Embryonic facial prominence (tissue), 1 donor: ENCODE results near the gene SLC44A5.
"Not testable (repeated sequence)": the region's sequence is repeated elsewhere in the genome, so short reads cannot be mapped to it uniquely, and the experiment has no call there.

Experiments
- DNase-seq: peaks from one replicate; pipeline ENCODE4 v3.0.0-alpha.2; 2016; ENCODE audit errors: extremely low spot score

The SLC44A5 gene

DNA sequence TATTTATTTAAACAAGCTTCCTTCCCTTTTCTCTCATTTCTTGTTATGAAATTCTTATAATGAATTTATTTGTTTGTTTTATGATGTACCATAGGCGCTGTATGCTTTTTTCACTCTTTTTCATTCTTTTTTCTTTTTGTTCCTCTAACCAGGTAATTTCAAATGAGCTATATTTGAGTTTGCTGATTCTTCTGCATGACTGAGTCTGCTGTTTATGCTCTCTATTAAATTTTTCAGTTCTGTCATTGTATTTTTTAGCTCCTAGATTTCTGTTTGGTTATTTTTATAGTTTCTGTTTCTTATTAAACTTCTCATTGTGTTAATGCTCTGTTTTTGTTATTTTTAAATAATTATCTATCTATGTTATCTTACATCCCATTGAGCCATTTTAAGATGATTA is 244.3 kb downstream of the SLC44A5 start:
- no peak for DNase-seq

GRCh38 chr1:75361260-75361659 is 249.7 kb downstream of the SLC44A5 start:
- no peak for DNase-seq

DNA sequence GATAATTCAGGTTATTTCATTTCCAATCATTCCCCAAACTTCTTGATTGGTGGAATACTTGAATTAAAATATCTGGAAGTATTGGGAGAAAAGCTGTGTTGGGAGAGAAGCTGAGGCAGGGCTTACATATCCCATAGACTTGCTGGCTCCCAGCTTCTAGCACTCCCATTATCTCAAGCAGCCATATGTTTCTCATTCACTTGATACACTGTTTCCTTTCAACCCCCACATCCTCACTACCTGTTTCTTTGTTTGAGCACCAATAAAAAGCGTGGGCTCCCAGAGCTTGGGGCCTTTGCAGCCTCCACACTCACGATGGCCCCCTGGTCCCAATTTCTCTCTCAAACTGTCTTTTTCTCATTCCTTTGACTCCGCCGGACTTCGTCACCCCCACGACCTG is 256.6 kb downstream of the SLC44A5 start:
- DNase-seq = not testable (repeated sequence)

GRCh38 chr1:75353051-75353450 is 257.9 kb downstream of the SLC44A5 start:
- DNase-seq = no peak

- DNase-seq = no peak
These were observed 265.2 kb downstream of the SLC44A5 start for GRCh38 chr1:75345538-75346292.

GRCh38 chr1:75342786-75343185 is 268.1 kb downstream of the SLC44A5 start:
- no peak for DNase-seq

DNA sequence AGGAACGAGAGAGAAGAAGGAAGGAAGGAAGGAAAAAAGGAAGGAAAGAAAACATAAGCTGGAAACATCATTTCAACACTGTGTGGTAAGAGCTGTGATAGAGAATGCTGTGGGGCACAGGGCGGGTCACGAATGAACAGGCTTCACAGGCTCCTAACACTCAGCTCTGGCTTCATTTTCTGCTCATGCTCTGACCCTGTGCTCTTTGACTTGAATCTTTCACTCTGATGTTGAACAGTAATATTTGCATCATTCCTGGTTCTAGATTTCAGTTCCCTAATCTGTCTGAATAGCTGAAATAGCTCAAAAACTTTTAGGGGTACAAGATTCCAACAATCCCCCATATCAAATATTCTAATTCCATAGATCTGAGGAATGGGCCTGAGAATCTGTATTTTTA is 269.4 kb downstream of the SLC44A5 start:
- DNase-seq = no peak

DNA sequence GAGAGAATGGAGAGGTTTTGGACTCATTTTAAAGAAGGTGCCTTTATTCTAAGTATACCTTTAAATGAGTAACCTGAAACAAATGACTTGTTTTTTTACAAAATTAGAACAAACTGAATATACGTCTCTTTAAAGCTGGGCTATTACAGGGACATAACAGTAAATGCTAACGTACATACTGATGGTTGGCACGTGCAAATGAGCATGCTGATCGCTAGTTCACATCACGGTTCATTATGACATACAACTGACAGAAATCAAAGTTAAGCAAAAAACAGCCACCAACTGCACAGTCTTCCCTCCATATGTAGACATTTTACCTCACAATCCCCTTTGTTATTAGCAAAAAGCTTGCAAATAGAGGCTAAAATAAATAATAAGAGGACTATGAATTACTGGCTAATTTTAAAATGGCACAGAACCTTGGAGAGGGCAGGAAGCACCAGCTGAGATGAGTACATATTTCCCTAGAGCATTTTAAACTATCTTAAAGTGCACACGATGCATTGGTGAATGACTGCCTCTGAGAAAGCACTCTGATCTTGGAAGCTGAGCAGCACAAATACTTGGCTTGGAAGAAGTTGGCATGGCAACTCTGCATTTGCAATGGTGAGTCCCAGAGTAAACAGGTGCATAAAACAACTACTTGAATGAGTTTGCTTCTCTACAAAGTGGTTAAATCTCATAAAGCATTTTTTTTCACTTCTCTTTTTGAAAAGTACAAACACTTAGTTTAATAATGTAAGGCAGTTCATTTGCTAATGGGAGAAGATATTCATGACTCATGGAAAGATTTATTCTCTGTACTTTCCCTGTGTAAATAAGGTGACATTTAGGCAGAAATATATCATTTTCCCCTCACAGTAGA is 272.1 kb downstream of the SLC44A5 start:
- no peak for DNase-seq

GRCh38 chr1:75334876-75335389 is 276.0 kb downstream of the SLC44A5 start:
- no peak for DNase-seq

GRCh38 chr1:75330624-75331023 is 280.3 kb downstream of the SLC44A5 start:
- DNase-seq = no peak

DNA sequence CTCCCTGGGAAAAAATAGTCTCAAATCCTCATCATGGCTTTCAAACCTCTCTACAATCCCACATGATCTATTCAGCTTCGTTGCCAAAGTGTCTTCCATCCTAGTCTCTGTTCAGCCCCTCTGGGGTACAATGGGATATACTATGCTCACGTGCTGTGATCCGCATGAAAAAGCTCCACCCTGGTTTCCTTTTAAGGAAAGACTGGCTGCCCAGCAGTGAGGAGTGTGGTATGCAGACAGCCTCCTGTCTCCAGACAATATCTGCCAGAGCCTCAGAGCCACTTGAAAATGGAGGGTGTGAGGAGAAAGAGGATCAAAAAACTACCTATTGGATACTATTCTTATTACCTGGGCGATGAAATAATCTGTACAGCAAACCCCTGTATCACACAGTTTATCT is 282.2 kb downstream of the SLC44A5 start:
- no peak for DNase-seq

DNA sequence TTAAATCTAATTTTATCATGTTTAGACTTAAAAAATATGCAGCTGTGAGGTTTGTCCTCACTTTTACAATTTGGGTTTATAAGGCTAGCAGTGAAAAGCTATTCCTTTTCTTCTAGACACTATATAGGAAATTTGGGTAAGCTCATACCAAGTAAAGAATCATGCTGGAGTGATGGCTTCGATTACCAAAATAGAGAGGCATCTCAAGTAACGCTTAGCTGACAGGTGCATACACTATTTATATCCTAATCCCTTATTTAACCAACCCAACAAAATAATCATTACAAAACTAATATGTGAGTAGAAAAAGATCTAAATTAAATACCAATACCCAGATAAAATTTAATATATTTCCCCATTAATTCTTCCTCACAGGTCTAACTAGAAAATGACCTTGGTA is 283.5 kb downstream of the SLC44A5 start:
- DNase-seq = no peak

- DNase-seq = no peak
These were observed 292.9 kb downstream of the SLC44A5 start for GRCh38 chr1:75317976-75318375.

DNA sequence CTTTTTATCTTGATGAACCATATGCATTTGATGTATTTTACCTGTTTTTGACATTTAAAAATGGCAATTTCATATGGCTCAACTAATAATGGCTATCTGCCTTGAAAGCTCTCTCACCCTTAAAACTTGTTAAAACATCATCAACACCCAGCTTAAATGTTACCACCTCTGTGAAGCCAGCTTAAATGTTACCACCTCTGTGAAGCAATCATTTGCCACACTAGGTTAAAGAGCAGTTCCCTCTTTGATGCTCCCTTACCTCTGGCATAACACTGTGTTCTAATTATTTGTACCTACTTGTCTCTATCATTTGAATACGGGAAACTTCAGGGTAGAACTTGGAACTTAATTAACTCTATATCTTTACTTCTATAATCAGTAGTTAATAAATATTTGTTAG is 294.7 kb downstream of the SLC44A5 start:
- no peak for DNase-seq

GRCh38 chr1:75312620-75313019 is 298.3 kb downstream of the SLC44A5 start:
- no peak for DNase-seq

DNA sequence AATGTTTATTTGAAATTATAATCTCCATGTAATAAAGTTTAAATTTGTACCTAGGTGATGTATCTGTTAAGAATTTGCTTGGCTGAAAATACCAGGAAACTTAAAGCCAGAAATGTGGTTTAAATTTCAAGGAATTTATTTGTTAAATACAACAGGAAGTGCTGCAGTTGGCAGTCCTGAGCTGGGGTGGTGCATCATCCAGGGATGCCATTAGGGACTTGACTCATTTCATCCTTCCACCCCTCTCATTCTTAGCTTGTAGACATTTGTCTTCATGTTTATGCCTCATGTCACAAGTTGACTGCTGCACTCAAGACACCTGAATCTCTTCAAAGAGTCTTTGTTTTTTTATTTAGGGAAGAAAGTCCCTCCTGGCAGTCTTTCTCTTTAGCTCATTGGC is 300.8 kb downstream of the SLC44A5 start:
- no peak for DNase-seq

- DNase-seq = no peak
These were observed 302.5 kb downstream of the SLC44A5 start for GRCh38 chr1:75308365-75308764.

DNA sequence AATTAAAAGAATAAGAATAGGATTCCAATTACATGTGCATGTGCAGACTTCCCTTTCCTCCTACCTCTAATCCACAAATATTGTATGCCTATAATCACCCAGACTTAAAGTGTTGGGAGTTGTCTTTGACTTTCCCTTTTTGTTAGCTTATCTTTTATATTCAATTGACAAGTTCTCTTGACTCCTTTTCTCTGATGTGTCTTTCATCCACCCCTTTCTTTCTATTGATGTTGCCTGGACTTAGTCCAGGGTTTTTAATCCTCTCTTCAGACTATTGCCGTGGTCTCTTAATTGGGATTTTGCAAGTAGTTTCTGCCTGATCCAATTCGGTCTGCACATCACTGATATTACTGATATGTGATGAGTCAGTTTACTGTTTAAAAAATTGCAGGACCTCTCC is 305.9 kb downstream of the SLC44A5 start:
- DNase-seq = no peak

GRCh38 chr1:75293270-75293669 is 317.6 kb downstream of the SLC44A5 start:
- DNase-seq = no peak

- DNase-seq = no peak
These were observed 318.9 kb downstream of the SLC44A5 start for GRCh38 chr1:75292013-75292412.

- no peak for DNase-seq
These were observed 334.5 kb downstream of the SLC44A5 start for GRCh38 chr1:75276385-75276784.

GRCh38 chr1:75275631-75276030 is 335.3 kb downstream of the SLC44A5 start:
- no peak for DNase-seq
